Stimulated activated CD4-positive, alpha-beta T cell treated with anti-CD3 and anti-CD28 coated beads, TNF-alpha, amount 100 ng/mL, for 24 hours (primary cell): ENCODE data around the gene ATP10A.

Experiments
- DNase-seq, 3 experiments: peaks; one replicate each; pipeline ENCODE4 v3.0.0-alpha.2; 2020; ENCODE audit warnings: low read depth in 3 of 3

The ATP10A gene

DNA sequence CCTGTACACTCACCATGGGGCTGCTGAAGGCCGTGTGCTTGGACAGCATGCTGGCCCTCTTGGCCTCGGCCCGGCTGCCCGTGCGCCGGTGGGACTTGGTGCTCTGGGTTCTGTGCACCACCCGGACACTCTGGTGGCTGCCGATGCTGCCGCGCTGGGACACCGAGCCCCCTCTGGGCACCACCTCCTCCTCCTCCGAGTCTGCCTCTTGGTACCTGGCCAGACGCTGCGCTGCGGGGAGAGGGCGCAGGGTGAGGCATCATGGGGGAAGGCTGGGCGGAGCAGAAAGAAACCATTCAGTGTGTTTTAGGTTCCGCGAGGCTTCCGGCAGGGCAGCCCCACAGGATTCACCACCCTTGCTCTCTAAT lies 145.0 kb downstream of the ATP10A start:
- DNase-seq: no peak

GRCh38 chr15:25717457-25718168 lies 145.5 kb downstream of the ATP10A start:
- DNase-seq: no peak

DNA sequence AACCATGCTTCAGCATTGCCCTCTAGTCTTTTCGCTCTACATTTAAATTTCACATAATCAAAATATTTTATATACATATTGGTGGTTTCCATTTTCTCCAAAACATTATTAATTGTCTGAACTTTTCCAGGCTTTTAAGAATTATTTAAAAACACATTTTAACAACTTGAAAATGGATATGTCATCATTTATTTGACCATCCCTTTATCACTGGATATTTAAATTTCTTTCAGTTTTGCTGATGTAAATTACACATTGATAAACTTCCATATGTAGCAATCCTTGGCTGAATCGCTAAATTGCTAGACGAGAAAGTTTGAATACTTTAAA lies 146.0 kb downstream of the ATP10A start:
- DNase-seq: no peak

DNA sequence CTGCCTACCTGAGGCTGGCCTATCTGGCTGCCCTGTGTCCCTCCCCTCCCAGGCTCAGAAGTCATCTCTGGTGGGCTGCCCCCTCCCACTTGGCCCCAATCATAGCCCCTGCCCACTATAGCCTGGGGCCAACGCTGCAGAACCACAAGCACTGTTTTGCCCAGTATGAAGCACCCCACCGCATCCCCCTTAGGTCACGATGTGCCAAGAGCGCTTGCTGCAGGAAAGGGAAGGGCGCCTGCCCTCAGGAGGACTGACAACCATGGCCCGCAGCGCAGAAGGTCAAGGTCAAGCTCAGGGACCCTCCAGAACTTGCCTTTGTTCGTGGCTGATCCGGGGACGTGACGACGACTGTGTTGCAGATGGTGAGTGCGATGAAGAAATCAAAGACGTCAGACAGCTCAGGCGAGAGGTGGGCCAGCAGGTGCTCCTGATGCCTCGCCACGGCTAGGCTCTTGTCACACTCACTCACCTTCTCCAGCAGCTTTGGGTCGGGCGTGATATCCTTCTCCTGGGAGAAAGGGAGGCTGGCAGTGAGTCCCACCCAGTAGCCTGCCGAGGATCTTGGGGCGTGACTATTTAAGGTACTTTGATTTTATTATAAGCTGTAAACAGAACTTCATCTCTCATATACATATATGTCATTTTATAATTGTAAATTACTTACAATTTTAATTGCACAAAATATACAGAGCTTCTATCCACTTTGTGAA lies 146.6 kb downstream of the ATP10A start:
- DNase-seq: no peak

DNA sequence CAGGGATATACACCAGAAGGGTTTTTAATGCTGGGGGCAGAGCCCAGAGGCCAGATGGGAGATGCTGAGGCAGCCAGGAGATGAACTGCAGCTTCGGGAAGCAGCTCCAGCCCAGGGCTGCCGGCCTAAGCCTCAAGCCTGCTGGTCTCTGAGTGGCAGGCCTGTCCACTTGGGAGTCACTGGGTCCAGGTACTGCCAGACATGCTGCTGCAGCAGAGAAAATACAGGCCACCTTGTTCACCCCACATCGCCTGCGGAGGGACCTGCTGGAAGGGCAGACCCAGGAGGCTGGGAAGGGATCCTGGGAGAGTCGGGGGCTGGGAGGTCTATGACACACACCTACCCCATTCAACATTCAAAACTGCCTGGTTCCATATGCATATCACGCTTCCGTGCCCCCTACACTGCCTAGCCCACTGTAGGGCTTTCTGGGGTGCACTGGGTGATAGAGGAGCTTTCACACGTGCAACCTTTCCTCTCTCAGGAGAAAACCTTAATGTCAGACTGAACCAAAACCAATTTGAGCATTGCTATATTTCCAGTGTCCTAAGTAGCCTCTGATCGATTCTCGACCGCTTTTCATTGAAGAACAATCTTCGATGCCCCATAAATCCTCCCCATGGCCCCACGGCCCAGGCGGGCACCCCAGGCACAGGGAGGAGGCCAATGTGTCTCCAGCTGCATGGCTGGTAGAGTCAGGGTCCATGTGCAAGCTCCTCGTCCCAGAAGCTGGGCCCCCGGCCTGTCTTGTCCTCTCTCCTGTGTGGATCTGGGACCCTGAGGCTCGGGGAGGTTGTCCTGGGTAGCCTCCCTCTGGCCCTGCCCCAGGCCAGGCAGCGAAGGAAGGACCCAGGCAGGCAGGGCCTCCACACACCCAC lies 147.4 kb downstream of the ATP10A start:
- DNase-seq: no peak

DNA sequence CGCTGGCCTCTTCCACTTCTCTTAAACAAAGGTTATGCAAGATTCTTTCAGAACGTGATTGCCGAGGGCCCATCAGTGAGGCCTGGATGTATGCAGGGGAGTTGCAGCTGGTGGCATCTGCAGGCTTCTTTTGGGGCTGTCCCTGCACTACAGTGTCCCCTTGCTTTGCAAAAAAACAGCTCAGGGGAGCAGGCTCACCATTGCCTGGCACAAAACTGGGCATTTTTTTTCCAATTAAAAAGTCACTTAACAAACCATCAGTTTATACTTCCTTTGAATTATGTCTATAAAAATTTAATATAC lies 148.6 kb downstream of the ATP10A start:
- no peak for DNase-seq

DNA sequence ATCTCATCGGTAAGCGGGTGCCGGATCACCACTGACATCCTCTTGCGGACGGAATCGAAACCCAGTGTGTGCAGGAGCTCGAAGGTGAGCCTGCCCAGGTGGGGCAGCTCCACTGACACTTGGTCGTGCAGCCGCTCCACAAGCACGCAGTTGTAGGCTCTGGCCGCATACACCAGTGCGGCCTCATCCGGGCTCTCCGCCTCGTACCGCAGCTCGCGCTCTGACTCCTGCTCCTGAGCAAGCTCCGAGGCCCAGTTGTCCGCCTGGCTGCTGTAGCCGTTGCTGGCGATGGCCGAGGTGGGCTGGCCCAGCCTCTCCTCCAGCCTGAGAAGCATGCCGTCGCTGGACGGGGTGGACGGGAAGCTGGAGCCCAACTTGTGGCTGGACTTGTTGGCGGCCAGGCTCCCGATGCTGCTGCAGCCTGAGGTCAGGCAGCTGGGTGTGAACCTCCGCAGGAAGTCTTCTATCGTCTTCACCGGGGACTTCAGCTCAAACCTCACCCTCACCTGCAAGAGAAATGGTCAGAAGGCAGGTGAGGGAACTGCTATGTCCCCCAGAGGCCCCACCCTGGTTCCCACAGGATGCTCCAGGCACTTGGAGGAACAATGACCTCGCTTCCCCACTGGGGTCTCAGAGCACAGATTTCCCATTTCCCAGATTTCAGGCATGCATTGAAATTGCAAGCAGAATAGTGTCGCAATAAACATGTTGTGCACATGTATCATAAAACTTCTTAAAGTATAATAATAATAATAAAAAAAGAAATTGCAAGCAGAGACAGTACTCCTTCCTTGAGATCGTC lies 149.2 kb downstream of the ATP10A start:
- DNase-seq: no peak

DNA sequence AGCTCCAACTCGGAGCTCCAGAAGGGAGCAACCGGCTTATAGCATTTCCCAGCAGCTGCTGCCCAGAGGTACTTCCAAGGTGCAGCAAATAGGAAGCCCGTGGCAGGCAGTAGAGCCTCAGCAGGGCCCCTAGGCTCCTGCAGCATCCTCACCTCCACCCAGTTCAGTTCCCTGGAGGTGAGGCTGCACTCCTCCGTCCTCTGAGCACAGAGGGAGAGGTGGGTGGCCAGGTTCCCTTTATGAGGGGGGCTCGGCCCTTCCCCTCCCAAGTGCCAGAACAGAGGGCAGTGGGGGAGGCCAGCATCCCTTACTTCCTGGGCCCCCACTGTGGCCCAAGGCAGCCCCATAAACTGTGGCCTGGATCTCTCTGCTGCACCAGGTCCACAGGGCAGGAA lies 150.2 kb downstream of the ATP10A start:
- no peak for DNase-seq

GRCh38 chr15:25712192-25712960 lies 150.8 kb downstream of the ATP10A start:
- DNase-seq: no peak

- DNase-seq: no peak
Observed at GRCh38 chr15:25711691-25712090, 151.4 kb downstream of the ATP10A start.

- no peak for DNase-seq
Observed at GRCh38 chr15:25711164-25711563, 152.0 kb downstream of the ATP10A start.

GRCh38 chr15:25710184-25710583 lies 152.9 kb downstream of the ATP10A start:
- peak; percentile 7 to 49 (median 9) for DNase-seq

- DNase-seq: no peak
Observed at GRCh38 chr15:25709437-25710159, 153.5 kb downstream of the ATP10A start.

GRCh38 chr15:25708391-25708790 lies 154.7 kb downstream of the ATP10A start:
- no peak for DNase-seq

GRCh38 chr15:25707656-25708365 lies 155.3 kb downstream of the ATP10A start:
- no peak for DNase-seq

GRCh38 chr15:25706176-25706955 lies 156.8 kb downstream of the ATP10A start:
- DNase-seq: no peak

DNA sequence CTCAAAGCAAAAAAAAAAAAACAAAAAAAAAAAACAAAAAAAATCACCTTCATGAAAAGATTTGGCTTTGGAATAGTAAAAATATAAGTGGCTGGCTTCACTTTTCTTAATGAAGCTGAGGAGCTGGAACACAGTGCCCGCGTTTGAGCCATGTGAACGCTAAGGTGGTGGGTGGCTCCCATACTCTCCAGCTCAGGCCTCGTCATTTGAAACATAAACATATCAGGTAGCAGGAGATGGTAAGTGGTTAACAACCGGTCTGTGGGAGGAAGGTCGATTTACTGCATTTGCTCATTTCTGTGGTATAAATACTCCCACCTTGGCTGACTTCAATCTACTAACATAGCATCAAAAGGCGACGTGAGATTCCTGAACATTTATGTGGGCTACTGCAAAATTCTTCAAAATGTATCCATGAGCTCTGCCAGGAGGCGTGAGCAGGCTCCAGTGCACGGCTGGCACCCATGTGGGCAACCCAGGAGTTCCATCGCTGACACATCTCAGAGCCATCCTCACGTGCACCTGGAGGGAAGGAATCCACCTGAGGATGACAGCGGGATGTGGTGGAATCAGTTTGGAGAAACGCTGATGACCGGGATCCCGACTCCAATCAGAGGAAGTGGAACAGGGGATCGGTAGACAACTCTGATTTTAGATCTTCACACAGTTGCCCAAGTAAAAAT lies 157.6 kb downstream of the ATP10A start:
- no peak for DNase-seq

GRCh38 chr15:25703726-25704125 lies 159.4 kb downstream of the ATP10A start:
- DNase-seq: no peak
